Esophagus muscularis mucosa (tissue), 4 donors: Measurements from ENCODE around the gene CITED2. TPM values are rescaled to one million over a fixed set of nuclear protein-coding genes. Genes with fewer than 3 reads are reported as not detected.

Experiments used
- DNase-seq: peaks from one replicate; pipeline ENCODE4 v3.0.0-alpha.2; 2017; ENCODE audit errors: extremely low spot score
- H3K27ac ChIP-seq, 4 donors: fragments of 200-600 bp; sonication (generic); replicated peaks in 1 of 4; 1 replicate in 3 of 4; 2 replicates in 1 of 4; pipeline ENCODE4 v1.5.1; 2016 to 2019; ENCODE audit warnings: mild to moderate bottlenecking in 1 of 4
- H3K27me3 ChIP-seq, 4 donors: fragments of 200-600 bp; sonication (generic); one replicate each; pipeline versions ENCODE4 v1.5.1 to v1.6.0; 2016 to 2019
- H3K36me3 ChIP-seq, 4 donors: fragments of 200-600 bp; sonication (generic); one replicate each; pipeline ENCODE4 v1.5.1; 2016 to 2019
- H3K4me1 ChIP-seq, 4 donors: fragments of 200-600 bp; sonication (generic); one replicate each; pipeline ENCODE4 v1.5.1; 2016 to 2019
- H3K4me3 ChIP-seq, 4 donors: fragments of 200-600 bp; sonication (generic); 1 replicate in 2 of 4; 2 replicates in 2 of 4; pipeline ENCODE4 v1.5.1; 2016 to 2019; ENCODE audit warnings: mild to moderate bottlenecking in 4 of 4, moderate library complexity in 1 of 4
- H3K9me3 ChIP-seq, 4 donors: fragments of 200-600 bp; sonication (generic); 1 replicate in 3 of 4; 2 replicates in 1 of 4; pipeline ENCODE4 v1.5.1; 2016 to 2019
- EP300 ChIP-seq: sonication (generic); formaldehyde crosslinking; IDR thresholded peaks from one replicate; pipeline ENCODE4 v1.6.1; 2017; ENCODE audit warnings: antibody characterized with exemption
- POLR2A ChIP-seq: fragments of 450-650 bp; IDR thresholded peaks from one replicate; pipeline ENCODE4 v1.6.1; 2017; ENCODE audit warnings: antibody characterized with exemption, moderate library complexity, mild to moderate bottlenecking, low read depth
- POLR2AphosphoS5 ChIP-seq, 2 donors: sonication (generic); formaldehyde crosslinking; IDR thresholded peaks; one replicate each; pipeline ENCODE4 v1.6.1; 2017; ENCODE audit warnings: antibody characterized with exemption in 2 of 2
- WGBS: methylation state at CpG from one replicate; pipeline ENCODE4 v1.1.5; 2018; 5-methylcytosine and 5-hydroxymethylcytosine counted together
- intact Hi-C: fragments of 100-400 bp; cut with DNase I; formaldehyde crosslinking; loops from one replicate; pipeline ENCODE4 v1.15.1; 2023
- total RNA-seq, 4 donors: library from RNA; depleted of rRNA; stranded (reverse); fragments of >200 nt; gene quantifications; one replicate each; pipeline versions ENCODE4 v1.1.0 to v1.2.1, GENCODE V29; 2016
- TF ChIP-seq, protein P1 (sequence below), 3 experiments: fragments of 200-600 bp in 2 of 3; fragments of 450-650 bp in 1 of 3; sonication (generic) in 2 of 3; IDR thresholded peaks; one replicate each; pipeline ENCODE4 v1.5.1; 2017 to 2019; ENCODE audit warnings: antibody characterized with exemption in 3 of 3, mild to moderate bottlenecking in 2 of 3, moderate library complexity in 1 of 3

Gene CITED2
- total RNA-seq, 4 donors from 2014 or later: 144 to 844 (median 324) TPM

DNA sequence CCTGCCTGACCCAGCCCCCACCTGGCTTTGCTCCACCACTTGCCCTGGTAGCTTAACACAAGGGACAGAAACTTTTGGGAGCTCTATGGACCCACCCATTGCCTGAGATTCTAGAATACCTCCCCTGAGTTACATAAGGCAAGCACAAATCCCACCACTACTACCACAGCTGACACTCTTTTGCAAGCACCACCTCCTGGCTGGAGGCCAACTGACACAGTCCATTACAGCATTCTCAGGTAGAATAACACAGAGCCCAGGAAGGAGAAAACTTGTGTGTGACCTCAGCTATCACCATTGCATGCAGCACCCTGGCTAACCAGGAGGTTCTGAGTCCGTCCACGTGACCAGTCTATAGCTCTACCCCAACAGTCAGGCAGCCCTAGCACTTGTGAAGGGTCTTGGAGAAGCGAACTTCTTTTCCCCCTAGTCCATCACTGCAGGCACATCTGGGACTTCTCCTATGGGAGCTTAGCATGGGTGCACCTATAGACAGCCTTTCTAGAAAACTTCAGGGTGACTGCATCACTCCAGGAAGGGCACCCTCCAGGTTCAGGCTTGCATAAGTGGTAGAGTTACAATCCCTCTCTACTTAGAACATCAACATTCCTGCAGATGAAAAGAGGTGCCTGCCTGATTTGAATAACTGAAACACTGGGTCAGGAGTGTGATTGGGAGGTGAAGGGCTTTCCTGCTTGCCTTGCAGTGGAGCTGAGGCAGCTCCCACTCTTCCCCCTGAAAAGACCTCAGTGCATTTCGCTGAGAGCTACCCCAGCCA, 30.1 kb downstream of the CITED2 start:
- intact Hi-C loops: no loop called here

DNA sequence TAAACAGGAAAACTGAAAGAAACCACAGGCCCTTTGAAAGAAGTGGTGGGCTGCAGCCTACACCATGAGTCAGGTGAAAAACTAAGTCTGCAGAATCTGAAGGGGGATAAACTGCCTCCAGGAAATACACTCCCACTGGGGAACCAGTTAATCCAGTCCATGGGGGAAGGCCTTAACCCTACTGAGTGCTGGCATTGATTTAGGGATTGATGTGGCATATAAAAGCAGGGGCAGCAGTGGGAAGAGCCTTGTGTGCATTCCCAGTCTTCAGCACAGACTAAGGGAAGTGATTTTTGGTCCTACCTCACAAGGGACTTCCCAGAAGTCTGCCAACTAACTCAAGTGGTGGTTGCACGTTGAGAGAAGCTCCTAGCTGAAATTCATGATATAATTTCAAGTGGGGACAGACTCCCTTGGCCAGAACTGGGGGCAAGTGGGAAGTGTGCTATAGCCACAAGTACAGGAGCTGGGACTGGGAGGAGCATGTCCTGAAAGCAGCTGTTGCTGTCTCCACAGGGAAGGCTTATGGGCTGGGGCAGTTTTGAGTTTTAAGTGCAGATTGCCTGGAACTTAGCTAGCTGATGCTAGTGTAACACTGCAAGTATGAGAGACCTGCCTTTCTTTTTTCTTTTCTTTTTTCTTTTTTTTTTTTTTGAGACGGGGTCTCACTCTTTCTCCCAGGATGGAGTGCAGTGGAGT, 31.2 kb downstream of the CITED2 start:
- Histone ChIP-seq H3K9me3 (no peaks in the 10 kb centered on the region), H3K36me3 (no peaks in the 10 kb centered on the region), H3K4me1 (peaks cover 0 to 6% (median 0%) of the 10 kb centered on the region in 4 donors), H3K27me3 (no peaks in the 10 kb centered on the region), H3K4me3 (no peak overlapping the region), H3K27ac (no peak overlapping the region)
- TF ChIP-seq POLR2A (no peak), POLR2AphosphoS5 (IDR thresholded peaks at IDR 0.05) (no peak), EP300 (no peak)
- TF ChIP-seq, protein P1, sequence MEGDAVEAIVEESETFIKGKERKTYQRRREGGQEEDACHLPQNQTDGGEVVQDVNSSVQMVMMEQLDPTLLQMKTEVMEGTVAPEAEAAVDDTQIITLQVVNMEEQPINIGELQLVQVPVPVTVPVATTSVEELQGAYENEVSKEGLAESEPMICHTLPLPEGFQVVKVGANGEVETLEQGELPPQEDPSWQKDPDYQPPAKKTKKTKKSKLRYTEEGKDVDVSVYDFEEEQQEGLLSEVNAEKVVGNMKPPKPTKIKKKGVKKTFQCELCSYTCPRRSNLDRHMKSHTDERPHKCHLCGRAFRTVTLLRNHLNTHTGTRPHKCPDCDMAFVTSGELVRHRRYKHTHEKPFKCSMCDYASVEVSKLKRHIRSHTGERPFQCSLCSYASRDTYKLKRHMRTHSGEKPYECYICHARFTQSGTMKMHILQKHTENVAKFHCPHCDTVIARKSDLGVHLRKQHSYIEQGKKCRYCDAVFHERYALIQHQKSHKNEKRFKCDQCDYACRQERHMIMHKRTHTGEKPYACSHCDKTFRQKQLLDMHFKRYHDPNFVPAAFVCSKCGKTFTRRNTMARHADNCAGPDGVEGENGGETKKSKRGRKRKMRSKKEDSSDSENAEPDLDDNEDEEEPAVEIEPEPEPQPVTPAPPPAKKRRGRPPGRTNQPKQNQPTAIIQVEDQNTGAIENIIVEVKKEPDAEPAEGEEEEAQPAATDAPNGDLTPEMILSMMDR (IDR thresholded peaks at IDR 0.05): no peak
- 70% methylated on average over 2 of the region's 2 CpGs for WGBS
- no peak for DNase-seq
- intact Hi-C loops: no loop called here

More for the DNA sequence above, 30.1 kb downstream of the CITED2 start:
- H3K9me3 ChIP-seq: no peaks in the 10 kb centered on the region
- H3K4me1 ChIP-seq: no peaks in the 10 kb centered on the region
- TF ChIP-seq EP300 (no peak), POLR2AphosphoS5 (IDR thresholded peaks at IDR 0.05) (no peak), POLR2A (no peak)
- TF ChIP-seq, protein P1 (IDR thresholded peaks at IDR 0.05): no peak
- H3K27ac ChIP-seq: no peak overlapping the region
- 89% methylated on average over 4 of the region's 4 CpGs for WGBS
- H3K36me3 ChIP-seq: no peaks in the 10 kb centered on the region
- no peak overlapping the region for H3K4me3 ChIP-seq
- no peak for DNase-seq
- no peaks in the 10 kb centered on the region for H3K27me3 ChIP-seq

DNA sequence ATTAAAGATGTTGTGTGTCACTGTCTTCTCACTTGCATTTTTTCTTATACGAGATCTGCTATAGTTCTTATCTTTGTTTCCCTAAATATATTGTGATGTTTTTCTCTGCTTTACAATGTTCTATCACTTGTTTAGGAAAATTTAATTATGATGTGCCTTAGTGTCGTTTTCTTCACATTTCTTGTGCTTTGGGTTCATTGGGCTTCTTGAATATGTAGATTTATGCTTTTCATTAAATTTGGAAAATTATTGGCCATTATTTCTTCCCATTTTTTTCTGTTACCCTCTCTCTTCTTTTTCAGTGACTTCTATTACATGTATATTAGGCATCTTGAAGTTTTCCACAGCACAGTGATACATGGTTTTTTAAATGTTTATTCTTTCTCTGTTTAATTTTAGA, 33.4 kb downstream of the CITED2 start:
- TF ChIP-seq POLR2AphosphoS5 (IDR thresholded peaks at IDR 0.05) (no peak), EP300 (no peak), POLR2A (no peak)
- TF ChIP-seq, protein P1 (IDR thresholded peaks at IDR 0.05): no peak
- Histone ChIP-seq H3K9me3 (no peaks in the 10 kb centered on the region), H3K27me3 (no peaks in the 10 kb centered on the region), H3K4me3 (no peak overlapping the region), H3K27ac (no peak overlapping the region), H3K4me1 (peaks cover 2 to 14% (median 10%) of the 10 kb centered on the region in 4 donors), H3K36me3 (no peaks in the 10 kb centered on the region)
- intact Hi-C loops: no loop called here
- WGBS: 93% methylated on average over 2 of the region's 2 CpGs
- DNase-seq: no peak

DNA sequence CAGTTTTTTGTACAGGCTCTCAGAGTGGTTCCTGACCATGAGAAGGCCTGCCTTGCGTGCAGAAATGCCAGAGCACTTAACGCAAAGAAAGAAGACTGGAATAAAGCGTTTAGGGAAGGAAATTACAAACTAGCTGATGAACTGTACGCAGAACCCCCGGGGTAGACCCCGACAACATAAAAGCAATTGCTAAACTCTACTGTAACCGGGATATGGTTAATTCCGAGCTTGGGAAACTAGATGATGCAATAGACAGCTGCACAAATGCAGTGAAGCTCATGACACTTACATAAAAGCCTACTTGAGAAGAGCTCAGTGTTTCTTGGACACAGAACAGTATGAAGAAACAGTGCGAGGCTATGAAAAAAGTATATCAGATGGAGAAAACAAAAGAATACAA, 35.7 kb downstream of the CITED2 start:
- Histone ChIP-seq H3K4me3 (no peak overlapping the region), H3K9me3 (no peaks in the 10 kb centered on the region), H3K36me3 (no peaks in the 10 kb centered on the region), H3K4me1 (peaks cover 2 to 26% (median 20%) of the 10 kb centered on the region in 4 donors), H3K27me3 (no peaks in the 10 kb centered on the region), H3K27ac (peak overlapping the region in 2 of 4 donors; percentile 24 to 36)
- 80% methylated on average over 9 of the region's 9 CpGs for WGBS
- TF ChIP-seq EP300 (no peak), POLR2A (no peak), POLR2AphosphoS5 (IDR thresholded peaks at IDR 0.05) (peak in 1 of 2 donors; percentile 57)
- TF ChIP-seq, protein P1 (IDR thresholded peaks at IDR 0.05): no peak
- no peak for DNase-seq
- intact Hi-C loops: loop anchor here (5.0 kb wide), 1 partner anchor 41 kb away; no protein-coding TSS in a partner anchor
